Measurements from ENCODE around the gene TM7SF3.
"Not testable (repeated sequence)": the region's sequence is repeated elsewhere in the genome, so short reads cannot be mapped to it uniquely, and the experiment has no call there.

Gene TM7SF3

GRCh38 chr12:27014085-27014858 is at the start of gene TM7SF3:
Gene TM7SF3, minus strand, starts transcription at chr12:27014384. Its CDS starts 216 bp downstream, at chr12:27014168.
- DNase-seq: peak; percentile 95

- no peak for DNase-seq
These were observed 49.2 kb upstream of the TM7SF3 start for GRCh38 chr12:27063250-27063851.

GRCh38 chr12:27061317-27061716 is 47.1 kb upstream of the TM7SF3 start:
- no peak for DNase-seq

- DNase-seq: no peak
These were observed 46.6 kb upstream of the TM7SF3 start for GRCh38 chr12:27060740-27061139.

- no peak for DNase-seq
These were observed 43.4 kb upstream of the TM7SF3 start for GRCh38 chr12:27057543-27057942.

- no peak for DNase-seq
These were observed 41.8 kb upstream of the TM7SF3 start for GRCh38 chr12:27055966-27056365.

- DNase-seq: no peak
These were observed 38.6 kb upstream of the TM7SF3 start for GRCh38 chr12:27052742-27053141.

- DNase-seq: no peak
These were observed 38.0 kb upstream of the TM7SF3 start for GRCh38 chr12:27052176-27052575.

- DNase-seq: no peak
These were observed 34.9 kb upstream of the TM7SF3 start for GRCh38 chr12:27048822-27049752.

GRCh38 chr12:27042018-27042417 is 27.8 kb upstream of the TM7SF3 start:
- not testable (repeated sequence) for DNase-seq

GRCh38 chr12:27040637-27041036 is 26.5 kb upstream of the TM7SF3 start:
- not testable (repeated sequence) for DNase-seq

- no peak for DNase-seq
These were observed 20.6 kb upstream of the TM7SF3 start for GRCh38 chr12:27034607-27035293.

GRCh38 chr12:27032679-27033078 is 18.5 kb upstream of the TM7SF3 start:
- no peak for DNase-seq

- no peak for DNase-seq
These were observed 17.3 kb upstream of the TM7SF3 start for GRCh38 chr12:27031531-27031930.

- DNase-seq: no peak
These were observed 12.1 kb upstream of the TM7SF3 start for GRCh38 chr12:27026257-27026656.

GRCh38 chr12:27025116-27025515 is 10.9 kb upstream of the TM7SF3 start:
- DNase-seq: no peak

- DNase-seq: no peak
These were observed 10.1 kb upstream of the TM7SF3 start for GRCh38 chr12:27024291-27024690.

GRCh38 chr12:27020761-27021160 is 6.6 kb upstream of the TM7SF3 start:
- DNase-seq: no peak

GRCh38 chr12:27018037-27018436 is 3.9 kb upstream of the TM7SF3 start:
- no peak for DNase-seq

- DNase-seq: not testable (repeated sequence)
These were observed 3.1 kb upstream of the TM7SF3 start for GRCh38 chr12:27017163-27017823.

GRCh38 chr12:27015730-27016076 is 1.5 kb upstream of the TM7SF3 start:
- DNase-seq: no peak
